Mesenchymal stem cell (in vitro differentiated cells and primary cell): ENCODE results near the gene TSPAN11.
A peak's percentile ranks its signal among the peaks of the same experiment; 100 is the strongest.
"Not testable (repeated sequence)": the region's sequence is repeated elsewhere in the genome, so short reads cannot be mapped to it uniquely, and the experiment has no call there.

Source experiments
- DNase-seq: peaks from one replicate; pipeline ENCODE4 v3.0.0-alpha.2; 2013
- H2AFZ ChIP-seq: one replicate; pipeline ENCODE4 v1.6.1; 2013; ENCODE audit warnings: low read depth, mild to moderate bottlenecking, control low read depth, inconsistent platforms, low read length, moderate library complexity
- H2AK5ac ChIP-seq: 2 replicates; pipeline ENCODE4 v1.6.1; 2013; ENCODE audit warnings: low read length, moderate library complexity, mild to moderate bottlenecking, inconsistent platforms; ENCODE audit not compliant: severe bottlenecking
- H2BK120ac ChIP-seq: one replicate; pipeline ENCODE4 v1.6.1; 2013; ENCODE audit warnings: low read depth, mild to moderate bottlenecking, inconsistent platforms, low read length, moderate library complexity
- H2BK12ac ChIP-seq, 2 experiments: one replicate each; pipeline ENCODE4 v1.6.1; 2013; ENCODE audit warnings: inconsistent platforms in 2 of 2, low read length in 2 of 2, mild to moderate bottlenecking in 2 of 2, moderate library complexity in 2 of 2, control low read depth in 1 of 2
- H2BK15ac ChIP-seq: one replicate; pipeline ENCODE4 v1.6.1; 2013; ENCODE audit warnings: mild to moderate bottlenecking, low read depth, inconsistent platforms; ENCODE audit not compliant: poor library complexity, severe bottlenecking
- H2BK5ac ChIP-seq: 2 replicates; pipeline ENCODE4 v1.6.1; 2013; ENCODE audit warnings: low read depth, mild to moderate bottlenecking, low read length, control low read depth, inconsistent platforms; ENCODE audit not compliant: poor library complexity, severe bottlenecking
- H3K14ac ChIP-seq, 2 experiments: one replicate each; pipeline ENCODE4 v1.6.1; 2013; ENCODE audit warnings: inconsistent platforms in 2 of 2, low read length in 2 of 2, control low read depth in 1 of 2, mild to moderate bottlenecking in 1 of 2, moderate library complexity in 1 of 2
- H3K18ac ChIP-seq, 2 experiments: one replicate each; pipeline ENCODE4 v1.6.1; 2013; ENCODE audit warnings: inconsistent platforms in 2 of 2, low read length in 2 of 2, control low read depth in 1 of 2, low read depth in 1 of 2, mild to moderate bottlenecking in 1 of 2
- H3K23ac ChIP-seq, 2 experiments: one replicate each; pipeline ENCODE4 v1.6.1; 2013; ENCODE audit warnings: inconsistent platforms in 2 of 2, low read length in 2 of 2, mild to moderate bottlenecking in 2 of 2, moderate library complexity in 2 of 2, control low read depth in 1 of 2
- H3K27ac ChIP-seq: 2 replicates; pipeline ENCODE4 v1.5.1; 2013; ENCODE audit warnings: mild to moderate bottlenecking, moderate library complexity, low read length, control low read depth, inconsistent platforms; ENCODE audit not compliant: poor library complexity, severe bottlenecking
- H3K27me3 ChIP-seq, 2 experiments: 2 replicates each; pipeline versions ENCODE4 v1.6.1 to v1.7.0; 2013; ENCODE audit warnings: low read length in 2 of 2, mild to moderate bottlenecking in 2 of 2, moderate library complexity in 2 of 2, control low read depth in 1 of 2, inconsistent platforms in 1 of 2; ENCODE audit not compliant: control insufficient read depth in 1 of 2, insufficient read depth in 1 of 2
- H3K36me3 ChIP-seq, 2 experiments: 2 replicates each; pipeline versions ENCODE4 v1.6.1 to v1.7.0; 2013; ENCODE audit warnings: low read length in 2 of 2, control low read depth in 1 of 2, inconsistent platforms in 1 of 2, low read depth in 1 of 2, mild to moderate bottlenecking in 1 of 2; ENCODE audit not compliant: insufficient read depth in 2 of 2, control insufficient read depth in 1 of 2
- H3K4ac ChIP-seq, 2 experiments: one replicate each; pipeline ENCODE4 v1.6.1; 2013; ENCODE audit warnings: inconsistent platforms in 2 of 2, low read length in 2 of 2, mild to moderate bottlenecking in 2 of 2, moderate library complexity in 2 of 2, control low read depth in 1 of 2, low read depth in 1 of 2
- H3K4me1 ChIP-seq: 2 replicates; pipeline ENCODE4 v1.6.1; 2013; ENCODE audit warnings: low read depth, low read length, control low read depth; ENCODE audit not compliant: control insufficient read depth, insufficient read depth
- H3K4me2 ChIP-seq: 2 replicates; pipeline ENCODE4 v1.6.1; 2013; ENCODE audit warnings: low read length, mild to moderate bottlenecking, inconsistent platforms; ENCODE audit not compliant: poor library complexity, severe bottlenecking
- H3K4me3 ChIP-seq, 2 experiments: 2 replicates each; pipeline versions ENCODE4 v1.5.1 to v1.7.0; 2013; ENCODE audit warnings: low read length in 2 of 2, mild to moderate bottlenecking in 2 of 2, control low read depth in 1 of 2, low read depth in 1 of 2; ENCODE audit not compliant: insufficient read depth in 1 of 2
- H3K79me1 ChIP-seq: replicated peaks from 2 replicates; pipeline ENCODE4 v1.6.1; 2013; ENCODE audit warnings: mild to moderate bottlenecking, control low read depth, low read length, inconsistent platforms; ENCODE audit not compliant: poor library complexity, severe bottlenecking
- H3K9ac ChIP-seq: 2 replicates; pipeline ENCODE4 v1.7.0; 2013; ENCODE audit warnings: mild to moderate bottlenecking, low read length, moderate library complexity
- H3K9me3 ChIP-seq: 2 replicates; pipeline ENCODE4 v1.7.0; 2013; ENCODE audit warnings: mild to moderate bottlenecking, low read length; ENCODE audit not compliant: control insufficient read depth
- H4K8ac ChIP-seq: one replicate; pipeline ENCODE4 v1.6.1; 2013; ENCODE audit warnings: inconsistent platforms, mild to moderate bottlenecking, low read length, moderate library complexity
- H4K91ac ChIP-seq: one replicate; pipeline ENCODE4 v1.6.1; 2013; ENCODE audit warnings: mild to moderate bottlenecking, low read length, inconsistent platforms
- WGBS: methylation state at CpG from one replicate; pipeline ENCODE4 v1.1.7; 2013; ENCODE audit warnings: mixed read lengths; 5-methylcytosine and 5-hydroxymethylcytosine counted together

Gene TSPAN11

GRCh38 chr12:31011746-31012566 is 85.4 kb downstream of the TSPAN11 start:
- H3K36me3 ChIP-seq: no peaks in the 10 kb centered on the region
- H2BK12ac ChIP-seq: no peak overlapping the region

GRCh38 chr12:31012567-31012891 is 86.0 kb downstream of the TSPAN11 start:
- not testable (repeated sequence) for H3K9me3 ChIP-seq, DNase-seq, H3K4me3 ChIP-seq, H3K18ac ChIP-seq, H2AK5ac ChIP-seq, H3K9ac ChIP-seq, H2BK5ac ChIP-seq, H3K27me3 ChIP-seq, H3K4me2 ChIP-seq, H3K14ac ChIP-seq, H3K4ac ChIP-seq, H2BK15ac ChIP-seq, H3K36me3 ChIP-seq, H3K79me1 ChIP-seq, H4K91ac ChIP-seq, H3K27ac ChIP-seq, H3K4me1 ChIP-seq, H4K8ac ChIP-seq, H2BK12ac ChIP-seq, H2BK120ac ChIP-seq, H2AFZ ChIP-seq, H3K23ac ChIP-seq
- WGBS: 100% methylated on average over 3 of the region's 7 CpGs

More at GRCh38 chr12:31011746-31012566, 85.4 kb downstream of the TSPAN11 start:
- H3K9ac ChIP-seq: no peak overlapping the region
- no peak overlapping the region for H3K4ac ChIP-seq
- H3K4me3 ChIP-seq: no peak overlapping the region
- H3K4me1 ChIP-seq: peaks cover 5% of the 10 kb centered on the region
- H3K23ac ChIP-seq: no peak overlapping the region
- no peak for DNase-seq
- no peak overlapping the region for H2AFZ ChIP-seq
- no peak overlapping the region for H2BK5ac ChIP-seq
- no peak overlapping the region for H2BK120ac ChIP-seq
- H3K27me3 ChIP-seq: peaks cover 0 to 7% of the 10 kb centered on the region in 2 experiments
- no peak overlapping the region for H3K27ac ChIP-seq
- H4K91ac ChIP-seq: no peak overlapping the region
- H3K18ac ChIP-seq: no peak overlapping the region
- no peak overlapping the region for H3K14ac ChIP-seq
- H3K9me3 ChIP-seq: no peaks in the 10 kb centered on the region
- no peak overlapping the region for H3K4me2 ChIP-seq
- H2AK5ac ChIP-seq: no peak overlapping the region
- WGBS: 89% methylated on average over 11 of the region's 11 CpGs
- H4K8ac ChIP-seq: no peak overlapping the region
- no peaks in the 10 kb centered on the region for H3K79me1 ChIP-seq
- no peak overlapping the region for H2BK15ac ChIP-seq

GRCh38 chr12:31015215-31015614 is 88.7 kb downstream of the TSPAN11 start:
- Histone ChIP-seq H3K4me2 (no peak overlapping the region), H2BK12ac (peak overlapping the region in 1 of 2 experiments; percentile 63), H3K4ac (no peak overlapping the region), H3K27ac (no peak overlapping the region), H2BK15ac (no peak overlapping the region), H4K91ac (no peak overlapping the region), H3K23ac (no peak overlapping the region), H4K8ac (no peak overlapping the region), H3K79me1 (no peaks in the 10 kb centered on the region), H3K18ac (no peak overlapping the region), H2BK5ac (no peak overlapping the region), H3K9me3 (no peaks in the 10 kb centered on the region), H3K9ac (no peak overlapping the region), H3K14ac (no peak overlapping the region), H3K4me1 (no peaks in the 10 kb centered on the region), H2AK5ac (no peak overlapping the region), H3K27me3 (peaks cover 0 to 13% of the 10 kb centered on the region in 2 experiments), H3K4me3 (no peak overlapping the region), H3K36me3 (no peaks in the 10 kb centered on the region), H2BK120ac (no peak overlapping the region), H2AFZ (no peak overlapping the region)
- WGBS: 97% methylated on average over 13 of the region's 13 CpGs
- DNase-seq: no peak

- no peaks in the 10 kb centered on the region for H3K9me3 ChIP-seq
- H3K79me1 ChIP-seq: no peaks in the 10 kb centered on the region
- H2AFZ ChIP-seq: no peak overlapping the region
- no peak overlapping the region for H3K27ac ChIP-seq
- 95% methylated on average over 9 of the region's 9 CpGs for WGBS
- no peak overlapping the region for H3K4ac ChIP-seq
- H4K91ac ChIP-seq: no peak overlapping the region
- no peak overlapping the region for H3K14ac ChIP-seq
- no peak overlapping the region for H2AK5ac ChIP-seq
- H3K18ac ChIP-seq: no peak overlapping the region
- H3K27me3 ChIP-seq: peaks cover 0 to 19% of the 10 kb centered on the region in 2 experiments
- no peak overlapping the region for H2BK15ac ChIP-seq
- no peak overlapping the region for H2BK12ac ChIP-seq
- no peaks in the 10 kb centered on the region for H3K36me3 ChIP-seq
- no peak for DNase-seq
- H2BK5ac ChIP-seq: no peak overlapping the region
- H3K4me1 ChIP-seq: no peaks in the 10 kb centered on the region
- H3K4me3 ChIP-seq: no peak overlapping the region
- H3K9ac ChIP-seq: no peak overlapping the region
- no peak overlapping the region for H4K8ac ChIP-seq
- H3K23ac ChIP-seq: no peak overlapping the region
- H3K4me2 ChIP-seq: no peak overlapping the region
- no peak overlapping the region for H2BK120ac ChIP-seq
Measured at GRCh38 chr12:31016057-31016456, 89.5 kb downstream of the TSPAN11 start.
